SK-N-SH treated with all-trans-retinoic acid at 6 μM for 48 hours (cell line): ENCODE measurements around the gene FTO.

Experiments used
- ATAC-seq: fragments of 200-7000 bp; cut with Tn5 transposase; 3 replicates; pipeline ENCODE4 v1.9.1; 2020; ENCODE audit warnings: mild to moderate bottlenecking, moderate library complexity
- ARNTL ChIP-seq: fragments of 450-650 bp; formaldehyde crosslinking; IDR thresholded peaks from 2 replicates; pipeline ENCODE4 v1.5.0; 2020; ENCODE audit warnings: low read depth, mild to moderate bottlenecking, moderate library complexity, borderline replicate concordance
- BACH2 ChIP-seq: fragments of 250-450 bp; sonication (Bioruptor Pico); IDR thresholded peaks from 2 replicates; pipeline ENCODE4 v1.9.0; 2021; ENCODE audit warnings: mild to moderate bottlenecking, borderline replicate concordance
- CSDC2 ChIP-seq: fragments of 250-450 bp; sonication (Bioruptor Pico); IDR thresholded peaks from 2 replicates; pipeline ENCODE4 v1.5.0; 2020; ENCODE audit warnings: mild to moderate bottlenecking, moderate library complexity
- CSRNP3 ChIP-seq: fragments of 250-450 bp; sonication (Bioruptor Pico); IDR thresholded peaks from 2 replicates; pipeline ENCODE4 v1.5.1; 2021; ENCODE audit warnings: mild to moderate bottlenecking, moderate library complexity
- ESRRG ChIP-seq: fragments of 250-450 bp; sonication (Bioruptor Pico); IDR thresholded peaks from 2 replicates; pipeline ENCODE4 v1.6.1; 2021; ENCODE audit warnings: mild to moderate bottlenecking
- GLIS3 ChIP-seq: fragments of 250-450 bp; sonication (Bioruptor Pico); IDR thresholded peaks from 2 replicates; pipeline ENCODE4 v1.5.0; 2020; ENCODE audit warnings: mild to moderate bottlenecking, moderate library complexity
- ISL1 ChIP-seq: fragments of 250-450 bp; sonication (Bioruptor Pico); IDR thresholded peaks from 2 replicates; pipeline ENCODE4 v2.1.2; 2022; ENCODE audit warnings: mild to moderate bottlenecking, moderate library complexity
- OSR1 ChIP-seq: fragments of 250-450 bp; sonication (Bioruptor Pico); IDR thresholded peaks from 2 replicates; pipeline ENCODE4 v1.8.0; 2022; ENCODE audit warnings: moderate library complexity, mild to moderate bottlenecking, inconsistent platforms
- POU6F1 ChIP-seq: fragments of 250-450 bp; sonication (Bioruptor Pico); IDR thresholded peaks from 2 replicates; pipeline ENCODE4 v1.8.0; 2021; ENCODE audit warnings: low read depth, mild to moderate bottlenecking, moderate library complexity, borderline replicate concordance
- PPARA ChIP-seq: fragments of 250-450 bp; sonication (Bioruptor Pico); IDR thresholded peaks from 2 replicates; pipeline ENCODE4 v1.5.0; 2020; ENCODE audit warnings: mild to moderate bottlenecking, borderline replicate concordance
- RARB ChIP-seq: fragments of 250-450 bp; sonication (Bioruptor Pico); IDR thresholded peaks from 2 replicates; pipeline ENCODE4 v1.8.0; 2021; ENCODE audit warnings: mild to moderate bottlenecking, moderate library complexity
- SNAI2 ChIP-seq: fragments of 250-450 bp; sonication (Bioruptor Pico); IDR thresholded peaks from 2 replicates; pipeline ENCODE4 v1.5.0; 2020; ENCODE audit warnings: mild to moderate bottlenecking, moderate library complexity
- TCF4 ChIP-seq: fragments of 250-450 bp; sonication (Bioruptor Pico); IDR thresholded peaks from 2 replicates; pipeline ENCODE4 v1.8.0; 2021; ENCODE audit warnings: mild to moderate bottlenecking, moderate library complexity, borderline replicate concordance
- TOX ChIP-seq: fragments of 250-450 bp; sonication (Bioruptor Pico); IDR thresholded peaks from 2 replicates; pipeline ENCODE4 v1.8.0; 2021; ENCODE audit warnings: mild to moderate bottlenecking, moderate library complexity, borderline replicate concordance
- TSHZ2 ChIP-seq: fragments of 250-450 bp; sonication (Bioruptor Pico); IDR thresholded peaks from 2 replicates; pipeline ENCODE4 v1.5.0; 2020; ENCODE audit warnings: mild to moderate bottlenecking, moderate library complexity
- ZC3H10 ChIP-seq: fragments of 250-450 bp; sonication (Bioruptor Pico); IDR thresholded peaks from 2 replicates; pipeline ENCODE4 v1.5.1; 2021; ENCODE audit warnings: mild to moderate bottlenecking, moderate library complexity
- ZFP3 ChIP-seq: fragments of 250-450 bp; sonication (Bioruptor Pico); IDR thresholded peaks from 2 replicates; pipeline ENCODE4 v1.5.0; 2020; ENCODE audit warnings: mild to moderate bottlenecking, moderate library complexity
- ZFP30 ChIP-seq: fragments of 450-650 bp; formaldehyde crosslinking; IDR thresholded peaks from 2 replicates; pipeline ENCODE4 v1.5.0; 2022; ENCODE audit warnings: mild to moderate bottlenecking, moderate library complexity
- ZNF565 ChIP-seq: fragments of 450-650 bp; formaldehyde crosslinking; conservative IDR thresholded peaks from 2 replicates; pipeline ENCODE4 v1.5.0; 2020; ENCODE audit warnings: low read depth, mild to moderate bottlenecking, moderate library complexity
- ZNF70 ChIP-seq: fragments of 450-650 bp; formaldehyde crosslinking; IDR thresholded peaks from 2 replicates; pipeline ENCODE4 v1.5.0; 2020; ENCODE audit warnings: mild to moderate bottlenecking, moderate library complexity
- ZNF8 ChIP-seq: fragments of 450-650 bp; formaldehyde crosslinking; IDR thresholded peaks from 2 replicates; pipeline ENCODE4 v1.5.0; 2020; ENCODE audit warnings: mild to moderate bottlenecking, moderate library complexity
- TF ChIP-seq, protein P1 (sequence below): fragments of 250-450 bp; sonication (Bioruptor Pico); IDR thresholded peaks from 2 replicates; pipeline ENCODE4 v1.5.1; 2020; ENCODE audit warnings: low read depth, mild to moderate bottlenecking, moderate library complexity
- TF ChIP-seq, protein P2 (sequence below): fragments of 250-450 bp; sonication (Bioruptor Pico); IDR thresholded peaks from 2 replicates; pipeline ENCODE4 v1.8.0; 2020; ENCODE audit warnings: mild to moderate bottlenecking, moderate library complexity, borderline replicate concordance

The FTO gene

DNA sequence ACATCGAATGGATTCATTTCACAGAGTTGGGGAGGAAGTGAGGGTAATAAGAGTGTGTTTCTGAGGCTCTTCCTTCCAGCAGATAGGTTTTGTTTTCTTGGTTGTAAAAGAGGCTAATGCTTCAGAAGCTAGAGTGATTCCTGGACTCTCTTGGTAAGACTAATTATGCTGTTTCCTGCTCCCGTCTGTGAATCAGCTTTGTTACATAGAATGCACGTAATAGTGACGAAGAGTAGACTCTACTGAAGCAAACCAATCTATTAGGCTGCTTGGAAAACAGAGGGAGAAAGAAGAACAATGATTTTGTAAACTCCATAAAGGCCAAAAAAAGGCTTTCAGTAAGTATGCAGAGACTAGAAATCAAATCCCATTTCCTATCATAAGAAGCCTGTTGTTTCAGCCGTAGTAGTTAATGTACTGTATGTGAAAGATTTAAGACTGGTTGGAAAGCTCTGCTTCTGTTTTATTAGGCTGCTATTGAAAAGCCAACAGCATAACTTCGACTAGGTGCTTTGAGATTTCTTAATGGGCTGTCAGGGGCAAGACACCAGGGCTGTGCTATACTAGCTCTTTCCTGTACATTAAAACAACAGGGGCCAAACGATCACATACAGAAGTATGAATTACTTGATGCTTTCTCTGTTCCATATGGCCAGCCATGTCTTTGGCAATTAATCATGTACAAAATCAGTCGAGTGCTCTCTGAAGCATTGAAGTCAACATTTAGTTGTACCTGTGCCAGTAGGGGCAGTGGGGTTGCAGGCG, 219.0 kb downstream of the FTO start:
- TF ChIP-seq ESRRG (CRISPR knock-in tag) (no peak), TCF4 (CRISPR knock-in tag) (no peak), ZC3H10 (CRISPR knock-in tag) (no peak), ZNF8 (CRISPR knock-in tag) (no peak), PPARA (CRISPR knock-in tag) (no peak), ZNF70 (CRISPR knock-in tag) (no peak), ZFP30 (CRISPR knock-in tag) (no peak), ISL1 (CRISPR knock-in tag) (no peak), RARB (CRISPR knock-in tag) (no peak), SNAI2 (no peak), ZFP3 (CRISPR knock-in tag) (no peak), ARNTL (CRISPR knock-in tag) (no peak), BACH2 (CRISPR knock-in tag) (no peak), POU6F1 (CRISPR knock-in tag) (no peak), GLIS3 (CRISPR knock-in tag) (no peak), ZNF565 (CRISPR knock-in tag) (no peak)
- TF ChIP-seq, protein P1, sequence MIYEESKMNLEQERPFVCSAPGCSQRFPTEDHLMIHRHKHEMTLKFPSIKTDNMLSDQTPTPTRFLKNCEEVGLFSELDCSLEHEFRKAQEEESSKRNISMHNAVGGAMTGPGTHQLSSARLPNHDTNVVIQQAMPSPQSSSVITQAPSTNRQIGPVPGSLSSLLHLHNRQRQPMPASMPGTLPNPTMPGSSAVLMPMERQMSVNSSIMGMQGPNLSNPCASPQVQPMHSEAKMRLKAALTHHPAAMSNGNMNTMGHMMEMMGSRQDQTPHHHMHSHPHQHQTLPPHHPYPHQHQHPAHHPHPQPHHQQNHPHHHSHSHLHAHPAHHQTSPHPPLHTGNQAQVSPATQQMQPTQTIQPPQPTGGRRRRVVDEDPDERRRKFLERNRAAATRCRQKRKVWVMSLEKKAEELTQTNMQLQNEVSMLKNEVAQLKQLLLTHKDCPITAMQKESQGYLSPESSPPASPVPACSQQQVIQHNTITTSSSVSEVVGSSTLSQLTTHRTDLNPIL (CRISPR knock-in tag): no peak
- TF ChIP-seq, protein P2, sequence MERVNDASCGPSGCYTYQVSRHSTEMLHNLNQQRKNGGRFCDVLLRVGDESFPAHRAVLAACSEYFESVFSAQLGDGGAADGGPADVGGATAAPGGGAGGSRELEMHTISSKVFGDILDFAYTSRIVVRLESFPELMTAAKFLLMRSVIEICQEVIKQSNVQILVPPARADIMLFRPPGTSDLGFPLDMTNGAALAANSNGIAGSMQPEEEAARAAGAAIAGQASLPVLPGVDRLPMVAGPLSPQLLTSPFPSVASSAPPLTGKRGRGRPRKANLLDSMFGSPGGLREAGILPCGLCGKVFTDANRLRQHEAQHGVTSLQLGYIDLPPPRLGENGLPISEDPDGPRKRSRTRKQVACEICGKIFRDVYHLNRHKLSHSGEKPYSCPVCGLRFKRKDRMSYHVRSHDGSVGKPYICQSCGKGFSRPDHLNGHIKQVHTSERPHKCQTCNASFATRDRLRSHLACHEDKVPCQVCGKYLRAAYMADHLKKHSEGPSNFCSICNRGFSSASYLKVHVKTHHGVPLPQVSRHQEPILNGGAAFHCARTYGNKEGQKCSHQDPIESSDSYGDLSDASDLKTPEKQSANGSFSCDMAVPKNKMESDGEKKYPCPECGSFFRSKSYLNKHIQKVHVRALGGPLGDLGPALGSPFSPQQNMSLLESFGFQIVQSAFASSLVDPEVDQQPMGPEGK (CRISPR knock-in tag): no peak
- ATAC-seq: no peak

- no peak for ATAC-seq
- TF ChIP-seq, protein P1 (CRISPR knock-in tag): no peak
- TF ChIP-seq SNAI2: no peak
- no peak for TF ChIP-seq ESRRG (CRISPR knock-in tag)
- no peak for TF ChIP-seq ZFP3 (CRISPR knock-in tag)
- TF ChIP-seq RARB (CRISPR knock-in tag): no peak
- no peak for TF ChIP-seq OSR1 (CRISPR knock-in tag)
- TF ChIP-seq ZNF8 (CRISPR knock-in tag): no peak
- TF ChIP-seq ZFP30 (CRISPR knock-in tag): no peak
- no peak for TF ChIP-seq ZNF565 (CRISPR knock-in tag)
- no peak for TF ChIP-seq CSRNP3
- no peak for TF ChIP-seq PPARA (CRISPR knock-in tag)
- TF ChIP-seq TCF4 (CRISPR knock-in tag): no peak
- TF ChIP-seq ARNTL (CRISPR knock-in tag): no peak
- no peak for TF ChIP-seq TOX (CRISPR knock-in tag)
- no peak for TF ChIP-seq ZNF70 (CRISPR knock-in tag)
- TF ChIP-seq TSHZ2 (CRISPR knock-in tag): no peak
- no peak for TF ChIP-seq CSDC2 (CRISPR knock-in tag)
- no peak for TF ChIP-seq POU6F1 (CRISPR knock-in tag)
- no peak for TF ChIP-seq ZC3H10 (CRISPR knock-in tag)
Measured at GRCh38 chr16:53924331-53925106, 220.6 kb downstream of the FTO start.
